ENCODE measurements around the gene MTX1. TPM values are rescaled to one million over a fixed set of nuclear protein-coding genes. Genes with fewer than 3 reads are reported as not detected.

The MTX1 gene
- total and polyA plus RNA-seq, 9 donors: 19.6 to 24.5 (median 21.7) TPM

GRCh38 chr1:155179112-155180031 lies 29.1 kb upstream of the MTX1 start:
- no peak overlapping the region for H3K4me3 ChIP-seq (ENCODE audit: low read length)
- no peaks in the 10 kb centered on the region for H3K36me3 ChIP-seq (ENCODE audit: control insufficient read depth, insufficient read depth, low read length)
- H3K27me3 ChIP-seq (ENCODE audit: control insufficient read depth, insufficient read depth, low read length): peaks cover 11% of the 10 kb centered on the region
- H3K9me3 ChIP-seq (replicated peaks; ENCODE audit: control insufficient read depth, low read depth, low read length): no peaks in the 10 kb centered on the region
- peak; percentile 8 for DNase-seq
- peaks cover 15% of the 10 kb centered on the region for H3K4me1 ChIP-seq (ENCODE audit: control insufficient read depth, insufficient read depth, low read length)
- H3K27ac ChIP-seq (ENCODE audit: low read length): no peak overlapping the region
- WGBS (ENCODE audit: insufficient coverage): 93% methylated on average over 30 of the region's 31 CpGs

- H3K4me1 ChIP-seq (ENCODE audit: control insufficient read depth, insufficient read depth, low read length): peaks cover 32% of the 10 kb centered on the region
- H3K36me3 ChIP-seq (ENCODE audit: control insufficient read depth, insufficient read depth, low read length): no peaks in the 10 kb centered on the region
- no peak overlapping the region for H3K4me3 ChIP-seq (ENCODE audit: low read length)
- WGBS (ENCODE audit: insufficient coverage): 92% methylated on average over 11 of the region's 18 CpGs
- no peaks in the 10 kb centered on the region for H3K9me3 ChIP-seq (replicated peaks; ENCODE audit: control insufficient read depth, low read depth, low read length)
- no peak for DNase-seq
- H3K27me3 ChIP-seq (ENCODE audit: control insufficient read depth, insufficient read depth, low read length): no peaks in the 10 kb centered on the region
- no peak overlapping the region for H3K27ac ChIP-seq (ENCODE audit: low read length)
These were observed 27.0 kb upstream of the MTX1 start for GRCh38 chr1:155181371-155182051.

- no peaks in the 10 kb centered on the region for H3K27me3 ChIP-seq (ENCODE audit: control insufficient read depth, insufficient read depth, low read length)
- peak; percentile 4 for DNase-seq
- peaks cover 28% of the 10 kb centered on the region for H3K4me1 ChIP-seq (ENCODE audit: control insufficient read depth, insufficient read depth, low read length)
- no peak overlapping the region for H3K27ac ChIP-seq (ENCODE audit: low read length)
- 89% methylated on average over 5 of the region's 7 CpGs for WGBS (ENCODE audit: insufficient coverage)
- no peaks in the 10 kb centered on the region for H3K36me3 ChIP-seq (ENCODE audit: control insufficient read depth, insufficient read depth, low read length)
- no peak overlapping the region for H3K4me3 ChIP-seq (ENCODE audit: low read length)
- no peaks in the 10 kb centered on the region for H3K9me3 ChIP-seq (replicated peaks; ENCODE audit: control insufficient read depth, low read depth, low read length)
These were observed 26.4 kb upstream of the MTX1 start for GRCh38 chr1:155182052-155182550.

GRCh38 chr1:155183775-155184221 lies 24.7 kb upstream of the MTX1 start:
- H3K36me3 ChIP-seq (ENCODE audit: control insufficient read depth, insufficient read depth, low read length): no peaks in the 10 kb centered on the region
- H3K27me3 ChIP-seq (ENCODE audit: control insufficient read depth, insufficient read depth, low read length): no peaks in the 10 kb centered on the region
- WGBS (ENCODE audit: insufficient coverage): 93% methylated on average over 20 of the region's 20 CpGs
- peaks cover 28% of the 10 kb centered on the region for H3K4me1 ChIP-seq (ENCODE audit: control insufficient read depth, insufficient read depth, low read length)
- no peaks in the 10 kb centered on the region for H3K9me3 ChIP-seq (replicated peaks; ENCODE audit: control insufficient read depth, low read depth, low read length)
- DNase-seq: peak; percentile 13
- H3K27ac ChIP-seq (ENCODE audit: low read length): peak overlapping the region; percentile 93
- H3K4me3 ChIP-seq (ENCODE audit: low read length): no peak overlapping the region

GRCh38 chr1:155184351-155184811 lies 24.1 kb upstream of the MTX1 start:
- Histone ChIP-seq H3K27me3 (ENCODE audit: control insufficient read depth, insufficient read depth, low read length) (no peaks in the 10 kb centered on the region), H3K4me3 (ENCODE audit: low read length) (no peak overlapping the region), H3K4me1 (ENCODE audit: control insufficient read depth, insufficient read depth, low read length) (peaks cover 28% of the 10 kb centered on the region), H3K36me3 (ENCODE audit: control insufficient read depth, insufficient read depth, low read length) (no peaks in the 10 kb centered on the region), H3K9me3 (replicated peaks; ENCODE audit: control insufficient read depth, low read depth, low read length) (no peaks in the 10 kb centered on the region), H3K27ac (ENCODE audit: low read length) (peak overlapping the region; percentile 93)
- WGBS (ENCODE audit: insufficient coverage): 79% methylated on average over 2 of the region's 4 CpGs
- no peak for DNase-seq

GRCh38 chr1:155184835-155185782 lies 23.4 kb upstream of the MTX1 start:
- peaks cover 28% of the 10 kb centered on the region for H3K4me1 ChIP-seq (ENCODE audit: control insufficient read depth, insufficient read depth, low read length)
- peak; percentile 68 for DNase-seq
- H3K9me3 ChIP-seq (replicated peaks; ENCODE audit: control insufficient read depth, low read depth, low read length): no peaks in the 10 kb centered on the region
- H3K27ac ChIP-seq (ENCODE audit: low read length): peak overlapping the region; percentile 93
- H3K36me3 ChIP-seq (ENCODE audit: control insufficient read depth, insufficient read depth, low read length): no peaks in the 10 kb centered on the region
- no peaks in the 10 kb centered on the region for H3K27me3 ChIP-seq (ENCODE audit: control insufficient read depth, insufficient read depth, low read length)
- whole genome bisulfite sequencing (ENCODE audit: insufficient coverage): 61% methylated on average over 20 of the region's 21 CpGs
- no peak overlapping the region for H3K4me3 ChIP-seq (ENCODE audit: low read length)

- 47% methylated on average over 6 of the region's 6 CpGs for WGBS (ENCODE audit: insufficient coverage)
- Histone ChIP-seq H3K27ac (ENCODE audit: low read length) (peak overlapping the region; percentile 93), H3K27me3 (ENCODE audit: control insufficient read depth, insufficient read depth, low read length) (no peaks in the 10 kb centered on the region), H3K9me3 (replicated peaks; ENCODE audit: control insufficient read depth, low read depth, low read length) (no peaks in the 10 kb centered on the region), H3K4me1 (ENCODE audit: control insufficient read depth, insufficient read depth, low read length) (peaks cover 28% of the 10 kb centered on the region), H3K36me3 (ENCODE audit: control insufficient read depth, insufficient read depth, low read length) (no peaks in the 10 kb centered on the region), H3K4me3 (ENCODE audit: low read length) (no peak overlapping the region)
- no peak for DNase-seq
These were observed 22.8 kb upstream of the MTX1 start for GRCh38 chr1:155185783-155186066.

- Histone ChIP-seq H3K4me3 (ENCODE audit: low read length) (no peak overlapping the region), H3K27me3 (ENCODE audit: control insufficient read depth, insufficient read depth, low read length) (no peaks in the 10 kb centered on the region), H3K4me1 (ENCODE audit: control insufficient read depth, insufficient read depth, low read length) (peaks cover 28% of the 10 kb centered on the region), H3K36me3 (ENCODE audit: control insufficient read depth, insufficient read depth, low read length) (no peaks in the 10 kb centered on the region), H3K9me3 (replicated peaks; ENCODE audit: control insufficient read depth, low read depth, low read length) (no peaks in the 10 kb centered on the region), H3K27ac (ENCODE audit: low read length) (peak overlapping the region; percentile 93)
- WGBS (ENCODE audit: insufficient coverage): 86% methylated on average over 4 of the region's 8 CpGs
- DNase-seq: no peak
These were observed 22.3 kb upstream of the MTX1 start for GRCh38 chr1:155186067-155186793.

GRCh38 chr1:155186794-155187455 lies 21.6 kb upstream of the MTX1 start:
- H3K4me1 ChIP-seq (ENCODE audit: control insufficient read depth, insufficient read depth, low read length): peaks cover 28% of the 10 kb centered on the region
- no peak for DNase-seq
- no peak overlapping the region for H3K4me3 ChIP-seq (ENCODE audit: low read length)
- no peaks in the 10 kb centered on the region for H3K27me3 ChIP-seq (ENCODE audit: control insufficient read depth, insufficient read depth, low read length)
- H3K9me3 ChIP-seq (replicated peaks; ENCODE audit: control insufficient read depth, low read depth, low read length): no peaks in the 10 kb centered on the region
- no peak overlapping the region for H3K27ac ChIP-seq (ENCODE audit: low read length)
- 71% methylated on average over 14 of the region's 14 CpGs for WGBS (ENCODE audit: insufficient coverage)
- no peaks in the 10 kb centered on the region for H3K36me3 ChIP-seq (ENCODE audit: control insufficient read depth, insufficient read depth, low read length)
